ENCODE results near the gene MUC5B. TPM values are rescaled to one million over a fixed set of nuclear protein-coding genes. Genes with fewer than 3 reads are reported as not detected.

The MUC5B gene
- total RNA-seq, 1 donor from 2014 or later: not detected

DNA sequence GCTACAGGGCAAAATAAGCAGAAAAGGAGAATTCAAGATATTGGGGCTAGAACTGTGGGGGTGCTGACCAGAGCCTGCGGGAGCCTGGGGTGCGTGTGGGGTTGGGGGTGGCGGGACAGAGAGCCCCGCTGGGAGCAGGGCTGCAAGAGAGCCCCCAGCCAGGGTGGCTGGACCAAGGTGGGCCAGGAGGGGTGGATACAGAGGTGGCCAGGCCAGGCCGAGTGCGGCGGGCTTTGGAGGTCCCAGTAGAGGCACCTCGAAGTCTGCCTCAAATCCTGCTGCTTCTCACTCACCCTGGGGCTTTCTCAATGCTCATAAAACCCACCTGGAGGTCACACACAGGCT lies 16.9 kb upstream of the MUC5B start:
- H3K4me3 Mint-ChIP-seq: no peak overlapping the region
- Histone ChIP-seq H3K27me3 (no peaks in the 10 kb centered on the region), H3K4me1 (no peaks in the 10 kb centered on the region), H4K20me1 (ENCODE audit: low read depth) (no peaks in the 10 kb centered on the region), H3K36me3 (no peaks in the 10 kb centered on the region), H3K4me3 (no peak overlapping the region), H3K9me3 (ENCODE audit: low read depth) (no peaks in the 10 kb centered on the region), H3K79me2 (ENCODE audit: low read depth) (no peaks in the 10 kb centered on the region), H3F3A (ENCODE audit: low read depth) (no peaks in the 10 kb centered on the region), H3K4me2 (no peak overlapping the region), H3K9ac (no peak overlapping the region), H3K27ac (no peak overlapping the region), H2AFZ (replicated peaks) (no peak overlapping the region)
- TF ChIP-seq CTCF (IDR thresholded peaks at IDR 0.05) (no peak), EZH2 (IDR thresholded peaks at IDR 0.05) (no peak), EZH2phosphoT487 (IDR thresholded peaks at IDR 0.05) (no peak)
- no peak overlapping the region for H3K27ac Mint-ChIP-seq
- no peaks in the 10 kb centered on the region for H3K36me3 Mint-ChIP-seq
- no peaks in the 10 kb centered on the region for H3K4me1 Mint-ChIP-seq
- H3K9me3 Mint-ChIP-seq: peaks cover 10% of the 10 kb centered on the region
- H3K27me3 Mint-ChIP-seq (ENCODE audit: insufficient read depth, low read depth): peaks cover 6% of the 10 kb centered on the region
- no peak for DNase-seq (ENCODE audit: low spot score)

DNA sequence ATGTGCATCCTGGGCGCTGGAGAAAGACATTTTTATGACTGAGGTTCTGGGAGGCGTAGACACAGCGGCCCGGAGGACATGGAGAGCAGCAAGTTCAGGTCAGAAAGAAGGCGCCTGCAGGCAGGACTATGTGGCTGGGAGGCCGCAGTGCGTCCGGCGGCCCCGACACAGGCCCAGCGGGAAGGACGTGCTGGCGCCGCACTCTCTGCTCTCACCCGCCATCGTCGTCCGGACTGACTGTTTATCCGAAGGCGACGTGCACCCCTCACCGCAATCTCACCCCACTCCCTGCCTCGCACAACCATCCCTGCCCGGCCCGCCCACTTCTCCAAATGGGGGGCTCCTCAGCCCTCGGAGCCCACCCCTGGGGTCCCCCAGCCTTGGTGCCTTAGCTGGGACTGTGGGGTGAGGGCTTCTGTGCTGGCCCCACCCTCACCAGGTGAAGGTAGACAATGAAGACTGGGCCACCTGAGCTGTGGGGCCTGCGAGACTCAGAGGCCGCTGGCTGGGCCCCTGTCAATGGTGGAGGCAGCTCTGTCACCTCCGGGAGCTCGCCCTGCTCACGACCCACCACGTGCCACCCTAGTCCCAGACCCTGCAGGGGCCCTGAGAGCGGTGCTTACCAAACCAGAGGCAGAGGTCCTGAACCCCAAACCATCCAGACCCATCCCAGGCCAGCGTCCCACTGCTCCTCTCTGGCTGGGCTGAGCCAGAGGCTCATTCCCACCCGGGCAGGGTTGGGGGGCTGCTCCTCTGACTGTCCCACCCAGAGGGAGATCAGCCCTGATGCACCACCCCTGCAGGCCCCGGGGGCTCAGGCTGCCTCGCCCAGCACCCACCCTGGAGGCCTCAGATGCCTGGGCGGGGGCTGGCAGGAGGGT lies 16.2 kb upstream of the MUC5B start:
- no peaks in the 10 kb centered on the region for H3F3A ChIP-seq (ENCODE audit: low read depth)
- H3K4me1 ChIP-seq: no peaks in the 10 kb centered on the region
- H4K20me1 ChIP-seq (ENCODE audit: low read depth): no peaks in the 10 kb centered on the region
- no peaks in the 10 kb centered on the region for H3K36me3 Mint-ChIP-seq
- no peak for DNase-seq (ENCODE audit: low spot score)
- H3K4me3 ChIP-seq: no peak overlapping the region
- H3K27ac ChIP-seq: no peak overlapping the region
- no peaks in the 10 kb centered on the region for H3K79me2 ChIP-seq (ENCODE audit: low read depth)
- H3K4me3 Mint-ChIP-seq: no peak overlapping the region
- peaks cover 5% of the 10 kb centered on the region for H3K9me3 ChIP-seq (ENCODE audit: low read depth)
- H2AFZ ChIP-seq (replicated peaks): no peak overlapping the region
- no peak overlapping the region for H3K9ac ChIP-seq
- TF ChIP-seq EZH2 (IDR thresholded peaks at IDR 0.05): no peak
- TF ChIP-seq CTCF (IDR thresholded peaks at IDR 0.05): no peak
- no peak for TF ChIP-seq EZH2phosphoT487 (IDR thresholded peaks at IDR 0.05)
- no peaks in the 10 kb centered on the region for H3K36me3 ChIP-seq
- H3K4me2 ChIP-seq: no peak overlapping the region
- H3K27me3 Mint-ChIP-seq (ENCODE audit: insufficient read depth, low read depth): peaks cover 6% of the 10 kb centered on the region
- H3K4me1 Mint-ChIP-seq: no peaks in the 10 kb centered on the region
- H3K9me3 Mint-ChIP-seq: peaks cover 17% of the 10 kb centered on the region
- H3K27me3 ChIP-seq: peaks cover 6% of the 10 kb centered on the region
- H3K27ac Mint-ChIP-seq: no peak overlapping the region

DNA sequence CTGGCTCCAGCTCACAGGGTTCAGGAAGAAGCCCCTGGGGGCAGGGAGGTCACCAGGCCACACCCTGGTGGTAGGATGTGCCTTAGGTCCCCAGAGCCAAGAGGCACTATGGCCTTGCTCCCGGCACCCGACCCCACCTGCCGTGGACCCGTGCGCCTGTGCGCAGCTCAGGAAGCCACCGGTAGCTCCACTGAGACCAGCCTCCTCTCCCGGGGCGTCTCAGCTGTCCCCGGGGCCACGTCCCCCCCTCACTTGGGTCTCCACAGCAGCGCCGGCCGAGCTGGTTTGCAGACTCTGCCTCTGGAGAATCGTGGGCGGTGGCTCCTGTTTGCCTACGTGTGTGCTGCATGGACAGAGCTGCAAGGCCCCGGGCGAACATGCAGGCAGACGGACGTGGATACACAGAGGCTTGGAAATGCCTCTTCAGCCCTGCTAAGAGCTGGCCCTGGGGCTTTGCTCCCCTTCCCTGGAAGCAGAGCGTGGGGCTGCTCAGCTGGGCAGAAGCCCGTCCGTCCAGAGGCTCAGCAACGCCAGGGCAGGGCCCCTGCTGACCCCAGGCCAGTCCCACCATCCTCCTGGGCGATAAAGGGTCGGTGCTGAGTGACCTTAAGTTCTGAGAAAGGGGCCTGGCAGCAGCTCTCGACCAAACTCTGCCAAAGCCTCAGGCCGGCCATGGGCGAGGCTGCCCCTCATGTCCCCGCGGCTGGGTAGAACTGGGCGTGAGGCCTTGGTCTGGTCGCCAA lies 15.3 kb upstream of the MUC5B start:
- Mint-ChIP-seq H3K27ac (no peak overlapping the region), H3K36me3 (no peaks in the 10 kb centered on the region), H3K9me3 (peaks cover 23% of the 10 kb centered on the region), H3K4me1 (no peaks in the 10 kb centered on the region), H3K27me3 (ENCODE audit: insufficient read depth, low read depth) (peaks cover 6% of the 10 kb centered on the region), H3K4me3 (no peak overlapping the region)
- no peaks in the 10 kb centered on the region for H3F3A ChIP-seq (ENCODE audit: low read depth)
- H3K9ac ChIP-seq: no peak overlapping the region
- no peaks in the 10 kb centered on the region for H3K36me3 ChIP-seq
- TF ChIP-seq EZH2phosphoT487 (IDR thresholded peaks at IDR 0.05): no peak
- no peak for TF ChIP-seq CTCF (IDR thresholded peaks at IDR 0.05)
- TF ChIP-seq EZH2 (IDR thresholded peaks at IDR 0.05): no peak
- no peak overlapping the region for H2AFZ ChIP-seq (replicated peaks)
- no peaks in the 10 kb centered on the region for H4K20me1 ChIP-seq (ENCODE audit: low read depth)
- no peak for DNase-seq (ENCODE audit: low spot score)
- H3K4me2 ChIP-seq: no peak overlapping the region
- peaks cover 13% of the 10 kb centered on the region for H3K27me3 ChIP-seq
- no peak overlapping the region for H3K27ac ChIP-seq
- H3K4me1 ChIP-seq: no peaks in the 10 kb centered on the region
- peaks cover 5% of the 10 kb centered on the region for H3K9me3 ChIP-seq (ENCODE audit: low read depth)
- no peaks in the 10 kb centered on the region for H3K79me2 ChIP-seq (ENCODE audit: low read depth)
- H3K4me3 ChIP-seq: no peak overlapping the region

All from neural progenitor cell (in vitro differentiated cells).